ENCODE measurements around the gene ECSCR.

DNA sequence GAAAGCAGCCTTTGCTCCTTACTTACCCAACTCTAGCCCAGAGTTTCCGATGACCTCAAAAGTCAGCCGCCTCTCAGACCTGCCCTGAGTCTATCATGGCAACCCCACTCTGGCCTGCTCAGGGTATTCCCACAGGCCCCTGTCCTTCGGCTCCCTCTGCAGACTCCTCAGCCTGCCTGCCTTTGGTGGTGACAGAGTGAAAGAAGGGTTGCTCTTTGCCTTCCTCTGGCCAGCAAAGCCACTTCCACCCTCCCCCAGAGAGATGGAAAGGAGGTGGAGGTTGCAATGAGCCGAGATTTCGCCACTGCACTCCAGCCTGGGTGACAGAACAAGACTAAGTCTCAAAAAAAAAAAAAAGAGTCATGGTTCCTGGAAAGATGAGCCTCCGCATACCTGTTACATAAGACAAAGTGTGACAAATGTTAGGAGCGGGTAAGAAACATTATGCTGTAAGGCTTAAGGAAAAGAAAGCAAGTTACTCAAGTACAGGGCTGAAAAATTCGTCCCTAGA, 5.9 kb upstream of the ECSCR start:
- TF ChIP-seq, protein P1, sequence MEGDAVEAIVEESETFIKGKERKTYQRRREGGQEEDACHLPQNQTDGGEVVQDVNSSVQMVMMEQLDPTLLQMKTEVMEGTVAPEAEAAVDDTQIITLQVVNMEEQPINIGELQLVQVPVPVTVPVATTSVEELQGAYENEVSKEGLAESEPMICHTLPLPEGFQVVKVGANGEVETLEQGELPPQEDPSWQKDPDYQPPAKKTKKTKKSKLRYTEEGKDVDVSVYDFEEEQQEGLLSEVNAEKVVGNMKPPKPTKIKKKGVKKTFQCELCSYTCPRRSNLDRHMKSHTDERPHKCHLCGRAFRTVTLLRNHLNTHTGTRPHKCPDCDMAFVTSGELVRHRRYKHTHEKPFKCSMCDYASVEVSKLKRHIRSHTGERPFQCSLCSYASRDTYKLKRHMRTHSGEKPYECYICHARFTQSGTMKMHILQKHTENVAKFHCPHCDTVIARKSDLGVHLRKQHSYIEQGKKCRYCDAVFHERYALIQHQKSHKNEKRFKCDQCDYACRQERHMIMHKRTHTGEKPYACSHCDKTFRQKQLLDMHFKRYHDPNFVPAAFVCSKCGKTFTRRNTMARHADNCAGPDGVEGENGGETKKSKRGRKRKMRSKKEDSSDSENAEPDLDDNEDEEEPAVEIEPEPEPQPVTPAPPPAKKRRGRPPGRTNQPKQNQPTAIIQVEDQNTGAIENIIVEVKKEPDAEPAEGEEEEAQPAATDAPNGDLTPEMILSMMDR (IDR thresholded peaks at IDR 0.05): no peak
- no peak for TF ChIP-seq POLR2A (IDR thresholded peaks at IDR 0.05)

All from right lobe of liver (tissue), 4 donors.